D721Med (cell line): ENCODE measurements around the gene EEIG1.

Experiments
- DNase-seq: peaks from one replicate; pipeline ENCODE4 v3.0.0; 2011; ENCODE audit warnings: low spot score; ENCODE audit not compliant: insufficient read length
- FAIRE-seq: peaks from 2 replicates; lab custom pipeline; 2011; peaks lifted over from hg19 to GRCh38; lab: Jason Lieb, UNC
- CTCF ChIP-seq: IDR thresholded peaks from 2 replicates; pipeline ENCODE4 v1.5.1; 2012; ENCODE audit warnings: mild to moderate bottlenecking, control low read depth; ENCODE audit not compliant: insufficient read depth; ENCODE audit errors: missing control alignments

Gene EEIG1

DNA sequence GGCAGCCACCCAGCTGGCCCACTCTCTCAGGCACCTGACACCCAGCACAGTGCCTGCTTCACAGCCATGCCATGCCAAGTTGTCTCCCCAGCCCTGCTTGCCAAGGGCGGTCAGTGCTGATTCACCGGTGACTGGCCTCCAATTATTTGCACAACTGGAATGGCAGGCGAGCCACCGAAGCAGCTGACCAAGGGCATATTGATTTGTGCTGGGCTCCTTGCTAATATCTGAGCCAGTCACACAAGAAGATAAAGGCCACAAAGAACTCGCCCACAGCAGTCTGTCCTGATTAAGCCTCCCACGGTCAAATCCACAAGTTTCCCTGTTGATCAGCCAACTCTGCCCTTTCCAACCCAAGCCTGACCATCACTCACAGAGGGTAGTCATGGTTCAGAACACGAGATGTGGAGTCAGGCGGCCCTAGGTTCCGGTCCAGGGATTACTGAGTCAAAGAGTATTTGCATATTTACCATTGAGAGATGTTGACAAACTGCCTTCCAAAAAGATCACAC, 6.4 kb upstream of the EEIG1 start:
- no peak for DNase-seq
- TF ChIP-seq CTCF, result no peak
- FAIRE-seq, result no peak

DNA sequence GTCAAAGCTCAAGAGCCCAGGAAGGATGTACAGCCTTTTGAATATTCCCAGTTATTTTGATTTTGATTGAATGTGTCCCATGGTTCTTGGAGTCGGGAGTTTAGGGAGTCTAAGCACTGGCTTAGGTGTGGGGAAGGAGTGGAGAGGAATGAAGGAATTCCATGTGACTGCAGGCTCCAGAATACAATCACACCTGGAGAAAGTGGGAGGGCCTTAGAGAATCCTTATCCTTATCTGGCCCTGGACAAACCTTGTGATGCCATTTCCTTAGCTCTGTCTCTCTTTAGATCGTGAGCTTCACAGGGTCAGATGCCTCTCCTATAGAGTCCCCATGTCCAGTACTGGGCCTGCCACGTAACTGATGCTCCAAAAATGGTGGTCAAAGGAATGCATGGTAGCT, 4.2 kb upstream of the EEIG1 start:
- no peak for TF ChIP-seq CTCF
- FAIRE-seq (no peak), DNase-seq (no peak)

- DNase-seq (no peak), FAIRE-seq (no peak)
- TF ChIP-seq CTCF, result no peak
These were observed 3.1 kb upstream of the EEIG1 start for GRCh38 chr9:127983847-127984289.

DNA sequence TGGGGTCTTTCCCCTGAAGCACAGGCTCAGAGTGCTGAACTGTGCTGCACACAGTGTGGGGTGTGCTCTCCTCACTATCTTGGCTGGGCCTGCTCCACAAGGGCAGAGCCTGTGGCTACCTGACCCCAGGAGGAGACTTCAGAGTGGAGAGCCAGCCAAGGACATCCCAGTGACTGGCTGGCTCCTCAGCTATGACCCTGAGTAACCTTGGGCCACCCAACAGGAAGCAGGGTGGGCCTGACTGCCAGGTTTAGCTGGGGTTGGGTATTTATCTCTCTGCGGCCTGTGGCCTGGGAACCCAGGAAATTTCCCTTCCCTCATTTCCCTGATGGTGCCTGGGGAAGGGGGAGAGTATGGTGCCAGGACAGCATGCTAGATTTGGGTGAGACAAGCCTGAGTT, 2.1 kb upstream of the EEIG1 start:
- no peak for TF ChIP-seq CTCF
- no peak for FAIRE-seq
- DNase-seq, result no peak

- TF ChIP-seq CTCF, result no peak
- DNase-seq, result no peak
- no peak for FAIRE-seq
These were observed 851 bp upstream of the EEIG1 start for GRCh38 chr9:127981559-127982121.

DNA sequence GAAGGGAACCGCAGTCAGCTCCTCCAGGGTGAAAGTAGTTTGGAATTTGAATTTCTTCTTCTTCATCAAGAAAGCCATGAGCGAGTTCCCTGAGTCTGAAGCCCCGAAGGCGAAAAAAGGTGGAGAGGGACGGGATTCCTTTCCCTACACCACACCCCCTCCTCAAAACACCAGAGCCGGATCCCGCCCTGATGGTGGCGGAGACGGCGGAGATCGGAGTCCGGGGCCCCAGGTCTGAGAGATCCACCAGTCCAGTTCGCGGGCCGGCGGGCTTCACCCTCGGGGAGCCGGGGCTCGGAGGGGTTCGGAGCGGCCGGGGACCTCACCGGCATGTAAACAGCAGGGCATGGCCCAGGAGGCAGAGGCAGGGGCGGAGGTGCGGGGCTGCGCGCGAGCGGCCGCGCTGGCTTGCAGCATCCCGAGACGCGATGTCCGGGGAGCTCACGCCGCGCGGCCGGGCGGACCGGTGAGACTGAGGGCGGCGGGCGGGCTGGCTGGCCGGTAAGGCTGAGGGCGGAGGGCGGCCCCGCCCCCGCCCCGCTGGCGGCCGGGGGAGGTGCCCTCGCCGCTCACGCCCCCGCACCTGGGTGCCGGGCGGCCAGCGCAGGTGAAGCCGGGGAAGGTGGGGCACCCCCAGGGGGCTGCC, 606 bp downstream of the EEIG1 start:
- no peak for TF ChIP-seq CTCF
- FAIRE-seq, result no peak
- DNase-seq, result no peak
